Hematopoietic multipotent progenitor cell treated with erythropoietin and hydrocortisone succinate and interleukin-3 and kit ligand, for 8 days (in vitro differentiated cells): ENCODE results near the gene PTPRK.
"Not testable (repeated sequence)": the region's sequence is repeated elsewhere in the genome, so short reads cannot be mapped to it uniquely, and the experiment has no call there.

Experiments used
- DNase-seq: peaks from one replicate; pipeline ENCODE4 v3.0.0-alpha.2; 2015

PTPRK gene

DNA sequence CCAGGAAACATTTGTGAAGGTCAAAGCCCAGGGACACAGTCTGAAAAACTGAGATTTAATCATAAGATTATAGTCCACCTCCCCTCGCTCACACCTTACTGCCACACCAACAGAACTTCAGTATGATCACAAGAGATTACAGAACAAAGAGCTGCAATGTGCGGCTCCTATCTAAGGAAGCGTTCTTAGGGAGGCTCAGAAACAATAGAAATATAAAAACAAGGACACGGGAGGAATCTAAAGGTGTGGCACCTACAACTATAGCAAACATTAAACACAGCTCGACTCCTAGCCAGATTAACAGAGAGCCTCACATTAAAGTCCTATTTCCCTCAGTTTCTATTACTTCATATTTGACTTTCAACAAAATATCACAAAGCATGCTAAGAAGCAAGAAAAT, 579.2 kb downstream of the PTPRK start:
- DNase-seq, result no peak

DNA sequence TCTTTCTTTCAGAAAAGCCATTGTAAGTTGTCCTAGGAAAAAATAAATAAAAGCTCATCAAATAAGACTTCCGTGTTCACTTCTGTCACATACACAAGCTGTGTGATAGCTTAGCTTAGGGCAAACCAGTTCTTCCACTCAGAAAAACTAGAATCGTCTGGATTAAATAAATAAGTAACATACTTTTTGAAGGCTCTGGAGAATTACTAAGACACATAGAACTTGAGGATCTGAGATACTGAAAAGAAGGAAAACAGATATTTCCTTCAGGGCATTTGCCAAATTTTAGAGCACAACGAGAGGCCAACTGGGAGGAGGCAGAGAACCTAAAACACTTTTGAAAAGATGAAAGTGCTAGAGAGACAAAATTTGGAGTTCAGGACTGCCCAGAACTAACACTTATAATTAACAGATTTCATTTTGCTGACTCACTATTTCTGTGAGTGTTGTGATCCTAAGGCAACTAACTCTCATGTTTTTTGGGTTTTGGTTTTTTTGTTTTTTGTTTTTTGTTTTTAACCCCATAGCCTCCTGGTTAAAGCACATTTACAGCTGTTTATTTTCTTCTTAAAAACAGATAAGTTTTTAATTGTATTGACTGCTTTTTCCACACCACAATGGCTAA, 580.8 kb downstream of the PTPRK start:
- DNase-seq, result no peak

DNA sequence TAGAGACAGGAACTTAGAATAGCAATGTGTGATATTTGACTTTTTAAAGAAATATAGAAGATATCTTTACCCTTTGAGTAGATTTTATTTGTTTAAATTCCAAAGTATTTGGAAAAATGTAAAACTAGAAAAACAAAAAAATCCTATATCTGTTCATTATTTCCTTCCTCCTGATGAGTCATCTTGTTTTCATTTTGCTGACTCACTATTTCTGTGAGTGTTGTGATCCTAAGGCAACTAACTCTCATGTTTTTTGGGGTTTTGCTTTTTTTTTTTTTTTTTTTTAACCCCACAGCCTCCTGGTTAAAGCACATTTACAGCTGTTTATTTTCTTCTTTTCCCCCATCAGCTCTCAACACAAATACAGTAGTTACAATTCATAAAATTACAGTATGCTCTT, 581.7 kb downstream of the PTPRK start:
- peak; percentile 50 for DNase-seq

DNA sequence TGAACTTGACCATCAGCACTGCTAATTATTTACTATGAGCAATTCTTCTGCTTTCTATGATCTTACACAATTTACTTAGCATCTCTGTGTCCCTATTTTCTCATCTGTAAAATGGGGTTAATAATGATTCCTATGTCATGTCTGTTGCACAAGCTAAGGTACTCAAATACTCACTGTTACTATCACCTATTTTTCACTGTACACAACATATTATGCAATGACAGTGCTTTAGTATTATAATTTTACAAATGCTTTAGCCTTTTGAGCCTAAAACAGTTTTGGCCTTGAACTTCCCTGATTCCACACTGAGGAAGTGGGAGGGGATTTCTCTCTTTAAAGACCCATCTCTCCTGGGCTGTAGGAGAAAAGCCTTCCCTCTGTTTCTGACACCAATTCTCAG, 582.7 kb downstream of the PTPRK start:
- DNase-seq, result no peak

DNA sequence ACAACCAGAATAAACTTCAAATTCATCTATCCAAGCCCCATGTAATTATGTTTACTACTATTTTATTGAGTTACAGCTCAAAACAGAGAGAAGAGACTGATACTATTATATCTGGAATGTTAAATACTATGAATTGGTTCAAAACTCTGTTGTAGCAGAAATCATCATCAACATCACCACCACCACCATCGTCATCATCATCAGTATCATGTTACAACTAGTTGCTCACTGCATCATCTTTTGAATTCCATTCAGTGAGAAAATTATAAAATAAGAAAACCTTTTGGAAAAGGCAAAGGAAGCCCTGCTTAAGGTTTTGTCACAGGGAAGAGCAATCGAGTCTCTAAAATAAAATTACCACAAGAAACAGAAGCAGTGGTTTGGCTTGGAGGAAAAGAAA, 583.3 kb downstream of the PTPRK start:
- DNase-seq, result no peak

DNA sequence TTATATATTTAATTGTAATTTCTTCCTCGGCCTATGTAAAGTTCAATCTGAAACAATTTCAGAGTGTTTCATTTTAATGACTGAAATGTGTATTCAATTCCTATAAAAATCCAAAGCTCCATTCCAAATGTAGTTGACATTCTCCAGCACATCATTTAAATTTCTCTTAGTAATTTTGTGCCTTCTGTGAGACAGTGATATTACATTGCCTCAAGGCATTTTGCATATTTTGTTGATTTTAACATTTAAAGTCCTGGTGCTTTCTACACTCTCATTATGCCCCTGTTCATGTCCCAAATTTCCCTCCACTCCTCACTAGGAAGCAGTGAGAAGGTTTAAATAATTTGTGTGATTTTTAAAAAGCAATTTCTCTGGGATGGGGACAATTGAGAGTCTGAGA, 585.4 kb downstream of the PTPRK start:
- DNase-seq, result no peak

DNA sequence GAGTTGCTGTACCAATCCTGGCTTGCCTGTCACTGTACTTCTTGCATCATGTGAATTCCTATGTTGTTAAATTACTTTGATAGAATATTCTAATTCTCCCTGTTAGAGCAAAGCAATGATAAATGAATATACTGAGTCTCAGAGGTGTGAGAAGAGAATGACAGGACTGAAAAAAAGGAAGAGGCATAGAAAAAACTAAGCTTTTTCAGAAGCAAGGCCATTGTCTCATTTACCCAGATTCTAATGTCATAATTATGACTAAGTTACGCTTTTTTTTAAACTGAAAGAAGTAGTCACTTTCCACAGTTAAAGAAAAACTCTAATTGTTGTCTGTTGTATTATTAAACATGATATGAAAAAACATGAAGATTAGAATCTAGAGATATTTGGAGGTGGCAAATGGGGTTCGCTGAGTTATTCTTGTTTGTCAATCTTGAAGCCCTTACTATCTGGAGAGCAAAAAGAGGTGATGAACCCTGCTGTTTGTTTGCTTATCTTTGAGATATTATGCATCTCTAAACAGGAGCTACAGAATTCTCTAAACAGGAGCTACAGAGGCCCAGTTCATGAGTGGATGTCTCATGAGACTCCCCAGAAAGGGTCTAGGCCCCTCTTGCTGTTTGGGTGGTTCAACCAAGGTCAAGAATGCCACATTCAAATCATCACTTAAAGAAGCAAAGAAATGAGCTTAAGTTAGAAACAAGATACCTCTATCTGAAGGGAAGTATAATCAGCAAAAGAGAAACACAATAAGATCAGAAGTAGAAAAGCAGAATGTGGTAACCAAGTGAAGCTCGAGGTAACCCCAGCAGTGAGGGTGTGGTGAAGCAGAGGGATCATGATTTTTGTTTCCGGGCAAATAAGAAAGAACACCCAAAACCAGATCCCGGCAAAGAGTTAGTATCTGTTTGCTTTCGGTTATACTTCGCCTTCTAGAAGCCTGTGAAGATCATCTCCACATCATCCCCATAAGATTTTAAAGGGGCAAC, 586.3 kb downstream of the PTPRK start:
- no peak for DNase-seq

DNA sequence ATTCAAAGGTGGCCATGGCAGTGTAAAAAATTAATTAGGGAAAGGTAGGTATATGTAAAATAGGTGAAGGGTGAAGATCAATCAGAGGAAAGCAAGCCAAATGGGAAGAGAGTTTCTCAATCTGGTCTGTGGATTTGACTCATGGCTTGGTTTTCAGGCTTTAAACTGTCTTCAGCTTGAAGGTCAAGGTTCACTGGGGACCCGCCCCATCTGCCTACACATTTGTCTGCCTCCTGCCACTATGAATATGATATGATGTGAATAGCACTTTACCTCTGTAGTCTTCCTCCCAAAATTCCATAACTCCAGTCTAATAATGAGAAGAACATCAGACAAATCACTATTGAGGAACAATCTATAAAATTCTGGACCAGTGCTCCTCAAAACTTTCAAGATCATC, 587.3 kb downstream of the PTPRK start:
- no peak for DNase-seq

DNA sequence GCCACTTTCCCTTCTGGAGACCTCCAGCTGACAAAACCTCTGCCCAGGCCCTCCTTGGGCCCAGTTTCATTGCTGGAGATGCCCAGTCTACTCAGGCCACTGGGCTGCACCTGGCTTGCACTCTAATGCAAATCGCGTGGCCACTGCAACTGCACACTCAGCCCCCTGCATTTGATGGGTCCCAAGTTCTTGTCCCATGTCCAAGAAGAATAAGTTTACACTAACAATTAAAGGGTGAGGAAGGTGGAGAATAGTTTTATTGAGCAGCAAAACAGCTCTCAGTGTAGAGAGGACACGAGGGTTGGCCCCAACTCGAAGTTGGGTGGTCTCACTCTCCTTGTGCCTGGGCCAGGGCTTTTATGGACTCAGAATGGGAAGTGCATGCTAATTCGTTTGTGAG, 587.7 kb downstream of the PTPRK start:
- DNase-seq, result no peak

DNA sequence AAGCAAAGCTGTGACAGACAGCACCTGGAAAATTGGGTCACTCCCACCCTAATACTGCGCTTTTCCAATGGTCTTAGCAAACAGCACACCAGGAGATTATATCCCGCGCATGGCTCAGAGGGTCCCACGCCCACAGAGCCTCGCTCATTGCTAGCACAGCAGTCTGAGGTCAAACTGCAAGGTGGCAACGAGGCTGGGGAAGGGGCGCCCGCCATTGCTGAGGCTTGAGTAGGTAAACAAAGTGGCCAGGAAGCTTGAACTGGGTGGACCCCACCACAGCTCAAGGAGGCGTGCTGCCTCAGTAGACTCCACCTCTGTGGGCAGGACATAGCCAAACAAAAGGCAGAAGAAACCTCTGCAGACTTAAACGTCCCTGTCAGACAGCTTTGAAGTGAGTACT, 594.0 kb downstream of the PTPRK start:
- DNase-seq, result not testable (repeated sequence)

DNA sequence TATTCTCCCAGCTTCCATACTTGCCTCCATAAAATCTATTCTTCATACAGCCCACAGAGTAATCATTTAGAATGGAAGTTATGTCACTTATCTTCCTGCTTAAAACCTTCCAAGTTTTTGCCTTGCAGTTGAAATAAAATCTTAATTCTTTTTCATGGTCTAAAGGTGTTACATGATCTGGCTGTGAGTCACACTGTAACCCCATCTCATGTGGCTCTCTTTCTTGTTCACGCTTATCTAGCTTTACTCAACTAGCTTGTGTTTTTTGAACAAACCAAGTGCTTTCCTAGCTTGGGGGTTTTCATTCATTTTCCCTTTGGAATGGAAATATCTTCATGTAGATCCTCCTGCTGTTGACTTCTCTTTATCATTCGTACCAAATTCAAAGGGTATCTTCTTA, 596.0 kb downstream of the PTPRK start:
- DNase-seq, result no peak

DNA sequence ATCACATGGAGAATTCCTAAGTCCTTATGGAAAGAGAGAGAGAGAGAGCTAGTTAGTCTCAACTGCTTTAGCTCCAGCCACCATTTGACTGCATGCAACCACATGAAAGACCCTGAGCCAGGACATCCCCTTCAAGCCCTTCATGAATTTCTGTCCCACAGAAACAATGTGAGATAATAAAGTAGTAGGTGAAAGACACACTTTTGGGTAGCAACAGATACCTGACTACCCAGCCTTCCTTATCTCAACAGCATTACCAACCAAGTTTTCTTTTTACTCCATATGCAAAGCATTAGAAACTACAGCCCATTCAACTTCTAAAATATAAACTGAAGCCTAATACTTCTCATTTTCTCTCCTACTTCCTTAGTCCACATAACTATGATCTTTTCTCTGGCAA, 596.4 kb downstream of the PTPRK start:
- DNase-seq, result no peak

DNA sequence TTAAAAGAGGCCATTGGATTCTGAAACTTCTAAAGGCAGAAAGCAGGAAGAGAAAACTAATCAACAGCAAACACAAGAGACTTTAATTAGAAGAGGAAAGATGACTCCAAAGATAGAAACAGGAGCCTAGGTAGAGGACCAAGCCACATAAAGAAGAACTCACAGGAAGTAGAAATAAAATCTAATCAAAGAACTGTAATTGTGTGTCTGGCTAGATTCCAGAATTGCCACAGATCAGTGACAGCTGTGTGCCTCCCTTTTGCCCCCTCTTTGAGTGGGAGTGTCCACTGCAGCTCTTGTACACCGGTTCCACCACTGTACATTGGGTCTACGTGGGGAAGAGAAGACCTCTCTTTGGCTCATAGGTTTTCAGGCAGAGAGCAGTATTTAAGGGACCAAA, 597.3 kb downstream of the PTPRK start:
- DNase-seq, result no peak

DNA sequence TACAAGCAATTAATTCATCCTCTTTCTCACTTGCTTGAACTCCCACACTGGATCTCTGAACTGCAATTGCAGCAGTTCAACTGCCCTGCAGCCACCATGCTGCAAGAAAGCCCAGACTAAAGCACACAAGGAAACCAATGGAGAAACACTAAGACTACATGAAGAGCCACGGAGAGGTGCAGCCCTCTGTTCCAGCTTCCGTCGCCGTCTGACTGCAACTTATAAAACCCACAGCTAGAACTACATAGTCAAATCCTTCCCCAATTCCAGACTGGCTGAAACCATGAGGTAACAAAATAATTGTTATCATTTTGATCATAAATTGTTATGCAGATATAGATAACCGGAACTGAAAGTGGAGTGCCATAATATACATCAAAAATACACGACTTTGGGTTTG, 598.4 kb downstream of the PTPRK start:
- no peak for DNase-seq

DNA sequence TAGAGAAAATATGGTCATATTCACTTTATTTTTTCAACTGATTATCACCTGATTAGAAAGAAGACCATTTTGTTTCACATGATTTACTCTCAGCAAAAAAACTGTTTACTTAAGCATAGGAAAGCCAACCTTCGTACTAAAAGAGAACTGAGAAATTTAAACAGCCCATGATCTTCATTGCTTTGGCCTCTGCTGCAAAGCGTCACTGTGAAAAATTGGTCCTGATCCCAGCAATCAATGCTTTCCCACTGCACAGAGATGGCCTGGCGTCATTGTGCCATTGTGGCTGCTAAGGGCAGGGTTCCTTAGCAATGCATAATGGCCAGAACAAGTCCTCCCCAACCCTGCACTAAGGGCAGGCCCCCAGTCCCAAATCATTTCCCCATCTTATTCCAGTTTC, 599.6 kb downstream of the PTPRK start:
- DNase-seq, result no peak
